Measurements from ENCODE around the gene CDKAL1.

CDKAL1 gene

DNA sequence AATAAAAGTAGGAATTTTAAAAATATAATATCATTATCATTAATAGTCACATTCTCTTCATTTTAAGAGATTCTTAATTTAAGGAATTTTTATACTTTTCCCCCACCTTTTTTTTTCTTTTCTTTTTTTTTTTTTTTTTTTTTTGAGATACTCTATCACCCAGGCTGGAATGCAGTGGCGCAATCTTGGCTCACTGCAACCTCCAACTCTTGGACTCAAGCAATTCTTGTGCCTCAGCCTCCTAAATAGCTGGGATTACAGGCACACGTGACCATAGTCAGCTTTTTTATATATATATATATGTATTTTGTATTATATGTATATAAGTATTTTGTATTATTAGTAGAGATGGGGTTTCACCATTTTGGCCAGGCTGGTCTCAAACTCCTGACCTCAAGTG, 457.7 kb downstream of the CDKAL1 start:
- DNase-seq = no peak

DNA sequence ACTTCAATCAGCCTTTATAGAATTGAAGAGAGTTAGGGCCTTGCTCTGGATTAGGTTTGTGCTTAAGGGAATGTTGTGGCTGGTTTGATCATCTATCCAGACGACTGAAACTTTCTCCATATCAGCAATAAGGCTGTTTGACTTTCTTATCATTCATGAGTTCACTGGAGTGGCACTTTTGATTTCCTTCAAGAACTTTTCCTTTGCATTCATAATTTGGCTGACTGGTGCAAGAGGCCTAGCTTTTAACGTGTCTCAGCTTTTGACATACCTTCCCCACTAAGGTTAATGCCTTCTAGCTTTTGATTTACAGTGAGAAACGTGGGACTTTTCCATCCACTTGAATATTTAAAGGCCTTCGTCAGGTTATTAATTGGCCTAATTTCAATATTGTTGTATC, 461.8 kb downstream of the CDKAL1 start:
- DNase-seq = no peak

DNA sequence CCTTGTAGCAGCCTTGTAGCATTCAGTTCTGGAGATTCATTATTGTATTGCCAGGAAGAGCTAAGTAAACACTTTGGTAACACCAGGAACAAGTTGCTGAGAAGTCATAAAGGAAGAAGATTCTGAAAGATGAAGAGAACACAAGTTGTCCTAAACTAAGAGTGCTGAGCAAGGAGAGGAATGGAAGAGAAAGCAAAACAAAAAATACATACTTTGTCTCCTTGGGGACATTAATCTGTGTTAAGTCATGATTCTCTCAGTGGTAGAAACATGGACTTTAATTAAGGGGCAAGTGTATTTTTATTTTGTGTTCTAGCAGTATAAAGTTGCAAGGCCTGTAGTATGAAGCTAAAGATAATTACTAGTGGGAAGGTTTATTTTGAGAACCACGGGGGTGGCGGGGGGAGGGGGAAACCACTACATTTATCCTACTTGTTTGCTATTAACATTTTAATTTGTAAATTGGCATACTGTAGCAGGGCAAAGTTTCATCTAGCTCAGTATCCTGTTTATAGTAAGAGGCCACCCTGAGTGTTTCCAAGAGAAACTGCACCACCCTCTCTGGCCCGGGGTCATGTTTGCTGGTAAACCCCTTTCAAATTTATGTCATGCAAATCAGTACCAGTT, 463.0 kb downstream of the CDKAL1 start:
- no peak for DNase-seq

DNA sequence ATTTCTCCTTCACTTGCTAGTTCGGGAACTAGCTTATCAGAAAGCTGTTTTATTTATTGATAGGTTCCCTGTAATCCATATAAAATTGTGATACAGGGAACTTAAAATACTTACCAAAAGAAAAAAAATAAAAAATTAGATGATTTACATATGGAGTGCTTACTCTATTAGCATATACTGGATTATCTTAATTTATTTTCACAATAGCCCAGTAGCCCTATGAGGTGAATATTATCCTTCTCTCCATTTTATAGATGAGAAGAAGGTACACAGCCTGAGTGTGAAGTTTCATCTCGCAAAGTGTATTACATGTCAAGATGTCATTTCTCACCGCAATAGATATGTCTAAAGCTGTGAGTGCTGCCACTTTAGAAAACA, 463.5 kb downstream of the CDKAL1 start:
- no peak for DNase-seq

DNA sequence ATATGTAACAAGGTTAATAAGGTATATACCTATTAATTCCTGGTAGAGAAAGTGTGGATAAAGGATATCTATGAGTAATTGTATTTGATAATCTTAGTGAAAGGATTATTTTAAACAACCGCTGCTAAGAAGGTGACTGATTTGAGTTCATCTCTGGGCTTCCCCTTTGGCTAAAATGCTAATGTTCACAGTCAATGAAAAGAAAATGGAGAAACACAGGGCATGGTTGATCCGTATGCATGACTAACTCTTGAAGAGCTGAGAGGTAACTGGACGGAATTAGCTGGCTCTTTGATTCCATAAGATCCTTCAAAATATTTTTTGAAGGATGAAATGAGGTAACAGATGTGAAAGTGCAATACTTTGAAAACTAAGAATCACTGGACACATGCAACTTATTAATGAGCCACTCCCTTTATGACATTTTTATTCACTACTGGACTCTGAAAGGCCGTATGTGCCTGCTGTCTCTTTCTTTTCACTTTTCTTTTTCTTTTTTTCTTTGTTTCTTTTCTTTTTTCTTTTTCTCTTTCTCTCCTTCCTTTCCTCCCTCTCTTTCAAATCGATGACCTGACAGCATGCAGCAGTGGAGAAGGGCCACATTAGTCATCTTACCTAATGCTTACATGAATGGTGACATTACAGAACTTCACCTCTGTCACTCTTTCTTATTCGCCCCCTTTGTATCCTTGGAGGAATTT, 464.6 kb downstream of the CDKAL1 start:
- no peak for DNase-seq

DNA sequence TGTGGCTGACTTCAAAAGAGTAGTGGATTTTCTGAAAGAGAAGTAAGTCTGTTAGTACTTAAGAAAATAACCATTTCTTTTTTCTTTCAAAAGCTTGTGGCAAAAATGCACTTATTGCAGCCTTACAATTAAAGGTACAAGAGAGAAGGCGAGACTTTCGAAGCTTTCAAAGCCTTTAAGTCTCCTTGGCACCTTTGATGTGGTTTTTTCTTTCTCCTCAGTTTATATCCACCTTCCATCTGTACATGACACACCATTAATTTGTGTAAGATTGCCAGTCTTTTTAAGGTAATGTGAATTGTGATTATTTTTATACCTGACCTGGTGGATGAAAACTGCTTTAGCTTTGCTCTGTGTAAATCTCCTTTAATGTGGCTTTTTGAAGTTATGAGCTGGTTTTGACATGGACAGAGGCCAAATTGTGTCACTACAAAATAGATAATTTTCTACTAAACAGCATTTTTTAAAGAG, 466.1 kb downstream of the CDKAL1 start:
- no peak for DNase-seq

DNA sequence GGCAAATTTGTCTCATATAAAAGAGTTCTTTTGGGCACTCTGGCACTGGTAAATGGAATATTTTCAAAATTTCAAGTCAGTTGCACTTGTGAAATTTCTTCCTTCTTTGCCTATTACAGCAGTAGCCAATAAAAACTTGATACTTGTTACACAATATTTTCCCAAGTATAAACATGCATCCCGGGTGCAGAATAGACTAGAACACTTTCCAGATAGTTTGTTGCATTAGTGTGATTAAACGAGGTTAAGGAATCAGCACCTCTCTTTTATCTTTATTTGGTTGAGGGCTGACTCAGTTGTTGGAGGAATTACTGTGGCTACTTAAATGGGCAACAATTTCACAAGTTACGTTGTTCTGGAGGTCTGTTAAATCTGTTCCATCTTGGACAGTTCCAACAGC, 467.5 kb downstream of the CDKAL1 start:
- DNase-seq = no peak

DNA sequence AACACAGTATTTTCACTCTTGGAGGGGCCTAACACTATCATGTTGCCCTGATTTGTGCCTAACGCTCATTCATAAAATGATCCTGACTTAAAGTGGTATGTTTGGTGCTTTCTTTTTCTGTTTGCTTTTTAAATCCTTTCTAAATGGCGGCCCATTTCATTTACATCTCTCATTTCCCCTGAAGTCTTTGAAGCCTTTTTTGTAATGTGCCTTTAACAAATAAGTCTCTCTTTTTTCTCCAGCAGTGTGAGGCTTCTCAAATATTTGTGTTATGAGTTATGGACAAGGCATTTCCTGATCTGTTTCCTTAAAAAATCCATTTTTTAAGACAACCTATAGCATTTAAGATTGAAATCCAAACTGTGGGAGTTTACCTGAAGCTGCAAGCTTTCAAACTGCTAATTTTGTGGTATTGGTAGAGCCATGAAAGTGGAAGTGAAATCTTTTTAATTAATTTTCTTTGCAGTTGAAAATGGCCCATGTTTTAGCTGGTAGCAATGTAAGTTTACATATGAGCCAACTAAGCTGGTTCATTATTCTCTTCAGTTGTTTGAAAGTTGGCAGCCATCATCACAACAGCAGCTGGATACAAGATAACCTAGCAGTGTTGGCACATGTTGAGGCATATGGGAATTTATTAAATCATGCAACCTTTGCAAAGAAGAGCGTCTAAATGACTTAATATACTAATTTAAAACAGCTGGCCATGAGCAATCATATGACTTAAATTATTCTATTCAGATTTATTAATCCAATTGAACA, 469.7 kb downstream of the CDKAL1 start:
- no peak for DNase-seq

DNA sequence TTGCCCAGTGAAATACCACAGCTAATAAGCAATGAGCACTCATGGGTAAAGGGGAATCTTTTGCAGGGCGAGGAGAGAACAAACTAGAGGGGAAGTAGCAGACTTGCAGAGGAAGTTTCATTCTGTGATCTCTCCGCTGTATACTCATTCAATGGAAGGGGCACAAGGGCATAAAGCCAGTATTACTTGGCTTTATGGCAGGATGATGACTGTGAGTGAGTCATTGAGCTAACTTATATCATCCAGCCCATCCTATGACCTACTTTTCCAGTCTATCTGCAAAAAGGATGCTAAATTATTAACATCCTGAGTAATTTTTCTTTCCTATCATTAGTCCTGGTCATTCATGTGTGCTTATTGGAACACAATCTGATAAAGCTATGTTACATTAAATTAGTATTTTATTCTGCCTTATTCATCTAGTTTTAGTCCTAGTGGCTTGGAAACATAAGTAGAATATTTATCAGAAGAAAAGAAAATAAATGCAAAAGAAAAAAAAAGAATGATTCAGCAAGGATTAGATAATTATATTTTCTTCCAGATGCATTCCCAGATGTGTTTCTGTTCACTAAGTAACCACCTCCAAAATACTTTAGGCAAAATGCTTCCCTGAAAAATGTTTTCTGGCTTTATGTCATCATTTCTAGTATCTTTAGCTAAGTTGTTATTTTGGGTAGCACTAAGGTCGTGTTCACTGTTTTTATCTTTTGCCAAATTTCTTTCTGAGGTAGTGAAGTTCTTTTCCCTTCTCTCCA, 471.7 kb downstream of the CDKAL1 start:
- no peak for DNase-seq

DNA sequence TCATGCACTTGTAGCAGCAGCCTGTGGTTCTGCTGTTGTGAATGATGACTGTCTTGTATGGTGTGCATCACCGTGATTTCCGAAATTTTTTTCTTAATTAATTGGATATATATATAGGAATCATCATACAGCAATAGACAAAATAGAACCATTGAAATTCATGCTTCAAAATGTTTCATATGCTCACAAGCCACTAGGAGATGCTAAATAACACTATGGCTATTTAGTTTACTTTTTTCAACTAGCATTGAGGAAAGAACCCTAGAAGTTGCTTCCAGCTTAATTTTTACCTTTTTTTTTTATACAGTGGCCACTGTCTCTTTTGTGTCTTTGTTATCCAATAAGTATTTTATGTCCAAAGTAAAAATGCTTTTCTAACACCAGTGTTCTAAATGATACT, 485.4 kb downstream of the CDKAL1 start:
- no peak for DNase-seq

DNA sequence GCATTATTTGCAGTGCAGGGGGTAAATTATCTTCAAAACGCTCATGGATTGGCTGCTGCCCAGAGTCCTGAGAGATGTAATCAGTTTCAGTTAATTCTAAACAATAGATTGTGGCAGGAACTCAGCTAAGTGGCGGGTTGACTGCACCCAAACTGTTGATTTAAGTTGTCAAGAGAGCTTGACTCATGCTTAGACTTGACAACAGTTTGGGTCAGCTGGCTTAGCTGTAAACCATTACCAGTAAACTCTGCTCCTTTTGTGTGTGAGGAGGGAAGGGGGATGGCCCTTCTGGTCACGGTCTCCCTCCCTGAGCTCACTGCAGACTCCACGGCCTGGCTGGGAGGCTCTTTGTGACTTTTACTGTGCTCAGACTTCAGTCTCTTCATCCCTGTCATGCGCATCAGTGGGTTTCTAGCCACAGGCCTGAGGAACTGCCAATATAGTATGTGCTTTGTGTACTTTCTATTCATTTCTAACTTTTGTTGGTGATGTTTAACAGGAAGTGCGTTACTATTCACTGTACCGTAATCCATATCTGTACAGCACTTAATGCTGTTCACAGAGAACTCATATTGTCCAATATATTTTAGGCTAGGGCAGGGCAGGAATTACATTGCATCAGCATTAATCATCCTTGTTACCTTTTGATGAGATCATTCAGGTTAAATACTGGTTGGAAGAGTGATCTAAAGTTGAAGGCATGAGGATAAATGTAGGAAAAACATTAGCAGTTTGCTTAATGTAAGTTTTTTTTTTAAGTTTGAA, 488.3 kb downstream of the CDKAL1 start:
- DNase-seq = peak; percentile 93

DNA sequence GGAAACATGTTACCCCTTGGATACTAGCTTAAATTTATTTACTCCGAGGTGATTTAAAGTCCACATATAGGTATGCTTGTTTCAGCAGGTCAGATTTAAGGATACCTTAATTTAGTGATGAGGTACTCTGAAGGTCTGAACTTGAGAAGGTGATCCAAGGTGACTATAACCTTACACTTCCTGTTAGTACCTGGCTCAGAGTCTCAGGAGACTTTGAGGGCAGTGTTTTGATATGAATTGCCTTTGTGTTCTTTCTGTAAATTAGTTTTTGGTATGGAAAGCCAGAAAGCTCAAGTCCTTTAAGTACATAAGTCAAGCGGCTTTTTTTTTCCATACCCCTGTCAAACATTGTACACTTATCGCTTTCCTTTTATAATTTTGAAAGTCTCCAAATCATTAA, 489.0 kb downstream of the CDKAL1 start:
- DNase-seq = no peak

DNA sequence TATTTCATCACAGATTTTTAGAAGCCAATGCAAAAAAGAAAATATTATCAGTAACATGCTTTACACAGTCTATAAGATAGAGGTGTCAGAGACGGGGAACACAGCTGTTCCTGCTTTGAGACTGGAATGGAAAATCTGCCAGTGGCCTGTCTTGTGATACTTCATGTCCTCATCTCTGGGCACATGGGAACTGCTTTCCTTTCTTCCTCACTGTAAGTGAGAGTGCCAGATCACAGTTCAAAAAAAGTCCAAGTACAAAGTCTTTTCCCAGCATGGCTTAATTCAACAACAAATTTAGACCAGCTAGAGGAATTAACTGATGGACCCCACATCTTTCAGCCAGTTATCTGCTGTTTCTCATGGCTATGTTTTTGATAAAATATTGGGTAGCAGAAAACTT, 490.4 kb downstream of the CDKAL1 start:
- DNase-seq = no peak

DNA sequence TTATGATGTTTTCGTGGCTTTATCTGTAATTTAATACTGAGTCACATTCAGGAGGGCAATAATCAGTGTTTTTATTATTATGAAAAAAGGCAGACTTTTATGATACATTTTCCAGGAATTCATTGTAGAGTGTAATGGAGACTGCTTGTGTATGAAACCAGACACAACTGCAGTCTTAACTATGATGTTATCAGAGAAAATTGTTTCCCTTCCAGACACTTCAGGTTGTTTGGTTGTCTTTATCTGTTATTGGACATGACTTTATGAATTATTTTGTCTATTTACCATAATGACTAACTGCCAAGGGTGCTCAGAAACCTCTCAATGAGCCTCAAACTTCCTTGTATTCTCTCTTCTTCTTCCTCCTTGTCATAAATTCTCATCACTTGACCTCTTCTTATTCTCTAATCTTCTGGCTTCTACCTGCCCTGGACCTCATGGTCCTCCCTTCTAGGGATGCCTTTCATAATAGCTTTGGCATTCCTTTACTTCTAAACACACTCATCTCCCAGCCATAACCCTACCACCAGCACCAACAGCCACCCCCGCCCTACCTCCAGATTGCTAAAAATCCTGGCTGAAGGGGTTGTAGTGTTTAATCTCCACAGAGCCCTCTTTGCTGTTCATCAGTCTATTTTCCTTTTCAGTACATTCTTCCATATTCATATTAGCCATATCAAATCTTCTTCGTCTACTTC, 492.5 kb downstream of the CDKAL1 start:
- DNase-seq = no peak

DNA sequence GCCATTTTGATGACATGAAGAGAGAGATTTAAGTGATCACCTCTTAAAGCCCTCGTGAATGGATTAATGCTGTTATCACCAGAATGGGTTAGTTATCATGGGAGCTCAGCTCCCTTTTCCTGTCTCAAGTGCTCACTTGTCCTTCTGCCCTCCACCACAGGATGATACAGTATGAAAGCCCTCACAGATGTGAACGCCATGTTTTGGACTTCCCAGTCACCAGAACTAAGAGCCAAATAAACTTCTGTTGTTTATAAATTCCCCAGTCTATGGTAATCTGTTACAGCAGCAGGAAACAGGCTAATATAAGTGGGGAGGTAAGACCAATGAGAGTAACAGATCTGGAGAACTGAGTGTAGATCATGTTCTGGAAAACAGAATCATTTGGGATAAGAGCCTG, 493.2 kb downstream of the CDKAL1 start:
- no peak for DNase-seq

DNA sequence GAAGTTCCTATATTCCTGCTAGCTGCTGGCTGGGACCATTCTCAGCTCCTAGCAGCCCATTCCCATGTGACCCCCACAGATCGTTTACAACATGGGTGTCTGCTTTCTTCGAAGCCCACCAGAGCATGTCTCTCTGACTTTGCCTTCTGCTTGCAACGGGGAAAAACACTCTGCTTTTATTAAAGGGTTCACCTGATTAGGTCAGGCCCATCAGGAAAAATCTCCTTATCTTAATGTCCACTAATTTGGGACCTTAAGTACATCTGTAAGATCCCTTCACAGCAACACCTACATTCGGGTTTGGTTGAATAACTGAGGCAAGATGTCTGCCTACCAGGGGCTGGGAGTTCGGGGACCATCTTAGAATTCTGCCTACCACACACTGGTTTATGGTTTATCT, 496.9 kb downstream of the CDKAL1 start:
- no peak for DNase-seq

DNA sequence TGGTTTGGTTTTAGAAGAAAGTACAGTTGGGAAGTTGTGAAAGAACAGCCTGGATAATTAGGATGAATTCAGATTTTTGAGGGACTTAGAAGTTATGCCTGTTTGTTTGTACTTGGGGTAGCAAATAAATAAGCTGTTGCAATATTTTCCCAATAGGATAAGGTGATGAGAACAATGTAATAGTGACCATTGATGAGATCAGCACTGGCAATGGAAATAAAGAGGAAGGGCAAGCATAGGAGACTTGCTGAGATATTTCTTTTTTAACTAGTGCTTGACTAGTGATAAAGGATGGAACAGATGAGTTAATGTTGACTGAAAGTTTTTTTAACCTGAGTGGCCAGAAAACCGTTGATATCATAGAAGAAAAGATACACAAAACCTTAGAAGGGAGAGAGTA, 498.8 kb downstream of the CDKAL1 start:
- DNase-seq = no peak

DNA sequence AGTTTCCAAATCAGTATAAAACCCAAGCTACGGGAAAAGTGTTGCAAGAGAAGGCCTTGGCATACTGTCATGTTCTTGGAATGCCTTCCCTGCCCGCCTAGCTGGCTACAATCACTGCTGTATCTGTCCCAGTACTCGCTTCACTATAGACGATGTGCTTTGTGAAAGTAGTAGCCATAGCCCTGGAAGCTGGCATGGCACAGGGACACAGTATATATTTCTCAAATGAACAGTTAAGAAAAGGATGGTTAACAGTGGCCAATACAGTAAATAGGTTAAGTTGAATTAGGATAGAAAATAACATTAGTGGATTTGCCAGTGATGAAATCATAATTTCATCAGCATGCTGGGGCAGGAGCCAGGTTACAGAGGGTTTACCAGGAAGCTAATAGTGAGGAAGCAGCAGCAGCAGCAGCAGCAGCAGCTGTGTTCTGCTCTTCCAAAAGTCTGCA, 499.3 kb downstream of the CDKAL1 start:
- DNase-seq = no peak

DNA sequence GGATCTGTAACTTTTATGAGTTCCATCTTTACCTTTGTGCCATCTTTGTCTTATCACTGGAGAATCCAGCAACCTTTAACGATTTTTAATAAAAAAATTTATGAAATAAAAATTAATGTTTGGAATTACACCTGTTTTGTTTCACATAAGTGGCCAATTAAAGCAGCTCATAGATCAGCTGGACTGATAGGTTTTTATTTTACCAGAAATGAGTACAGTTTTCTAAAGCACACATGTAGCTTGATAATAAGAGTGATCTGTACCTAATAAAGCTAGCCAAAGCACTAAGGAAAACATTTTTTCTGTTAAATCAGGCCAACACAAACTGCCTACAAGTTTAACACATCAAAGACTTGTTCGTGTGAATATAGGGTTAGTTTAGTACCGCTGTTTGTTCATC, 500.1 kb downstream of the CDKAL1 start:
- no peak for DNase-seq

DNA sequence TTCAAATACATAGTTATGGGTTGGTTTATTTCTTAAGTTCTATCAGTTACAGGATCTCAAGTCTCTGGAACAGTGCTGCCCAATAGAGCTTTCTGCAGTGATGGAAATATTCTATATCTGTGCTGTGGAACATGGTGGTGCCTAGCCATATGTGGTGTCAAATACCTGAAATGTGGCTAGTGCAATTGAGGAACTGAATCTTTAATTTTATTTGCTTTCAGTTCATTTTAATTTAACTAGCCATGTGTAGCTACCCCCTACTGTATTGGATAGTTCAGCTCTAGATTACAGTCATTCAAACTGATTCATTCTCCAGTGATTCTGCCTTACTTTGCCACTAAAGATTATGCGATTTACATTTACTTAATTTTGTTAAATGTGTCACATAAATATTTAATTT, 503.2 kb downstream of the CDKAL1 start:
- DNase-seq = no peak

DNA sequence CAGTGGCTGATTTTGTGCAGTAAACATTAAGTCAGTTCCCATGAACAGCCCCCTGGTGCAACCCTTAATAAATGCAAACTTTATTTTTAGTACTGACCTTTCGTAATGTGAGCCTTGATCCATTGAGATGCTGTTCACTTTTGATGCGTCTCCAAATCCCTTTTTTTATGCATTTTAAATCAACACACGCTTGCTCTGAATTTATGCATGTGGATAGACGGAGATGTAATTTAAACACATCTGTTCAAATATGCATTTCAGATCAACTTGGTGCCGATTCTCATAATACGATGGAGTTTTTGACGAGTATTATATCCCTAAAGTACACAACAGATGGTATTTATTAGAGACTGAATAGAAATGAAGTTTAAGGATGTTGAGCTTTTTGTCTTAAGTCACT, 505.7 kb downstream of the CDKAL1 start:
- no peak for DNase-seq

DNA sequence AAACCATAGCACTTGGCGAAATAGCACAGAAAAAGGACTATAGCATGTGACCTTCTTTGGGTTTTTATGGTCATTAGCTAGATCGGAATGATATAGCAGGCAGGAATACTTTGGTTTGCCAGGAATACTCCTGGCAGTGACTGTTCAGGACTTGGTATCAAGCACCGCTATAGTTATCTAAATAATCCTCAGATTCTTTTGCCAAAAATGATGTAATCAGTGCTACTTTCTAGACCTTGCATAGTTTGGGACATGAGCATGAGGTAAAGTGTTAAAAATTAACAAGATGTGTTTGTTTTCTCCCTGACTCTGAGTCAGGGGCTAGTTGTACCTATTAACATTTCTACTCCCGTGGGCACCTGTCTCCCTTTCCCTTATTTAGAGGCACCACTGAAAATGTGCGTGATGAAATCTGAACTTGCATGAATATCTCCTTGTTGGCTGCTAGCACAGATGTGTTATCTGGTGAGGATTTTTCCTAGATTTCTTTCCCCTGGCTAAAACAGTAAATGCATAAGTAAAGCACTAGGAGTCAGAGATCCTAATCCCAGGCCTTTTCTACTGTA, 511.0 kb downstream of the CDKAL1 start:
- DNase-seq = no peak
